GM18498 (cell line): ENCODE measurements around the gene RASA1.
"Not testable (repeated sequence)": the region's sequence is repeated elsewhere in the genome, so short reads cannot be mapped to it uniquely, and the experiment has no call there.

ENCODE experiments used
- ATAC-seq: cut with Tn5 transposase; IDR thresholded peaks from one replicate; pipeline ENCODE4 v1.9.1; 2021; ENCODE audit warnings: mild to moderate bottlenecking, moderate library complexity; ENCODE audit not compliant: unreplicated experiment

Gene RASA1

DNA sequence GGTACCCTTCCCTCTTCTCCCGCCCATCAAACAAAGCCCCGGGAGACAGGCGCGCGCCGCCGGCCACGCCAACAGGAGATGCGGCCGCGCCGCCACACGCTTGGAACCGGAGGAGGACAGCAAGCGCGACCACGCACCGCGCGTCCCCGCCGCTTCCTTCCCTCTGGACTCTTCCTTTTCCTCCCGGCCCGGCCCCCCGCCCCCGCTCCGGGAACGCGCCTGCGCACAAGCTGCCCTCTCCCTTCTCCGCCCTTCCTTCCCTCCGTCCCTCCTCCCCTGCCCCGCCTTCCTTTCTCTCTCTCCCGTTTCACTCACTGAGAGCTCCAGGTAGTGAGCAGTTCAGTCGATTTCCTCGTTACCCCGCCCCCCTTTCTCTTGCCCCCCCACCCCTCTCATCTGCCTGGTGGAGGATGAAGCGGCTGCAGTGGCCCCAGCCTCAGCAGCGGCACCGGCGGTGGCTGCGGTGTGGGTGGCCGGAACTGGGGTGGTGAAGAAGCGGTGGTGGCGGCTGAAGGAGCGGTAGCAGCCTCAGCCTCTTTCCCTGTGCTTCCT is at the start of gene RASA1:
RASA1 (plus strand) TSS at position 310 of the 552 bp plus-strand sequence. CDS start 569 bp downstream, outside the sequence.
- ATAC-seq = peak; percentile 60

GRCh38 chr5:87229780-87230179 is 37.9 kb upstream of the RASA1 start:
- no peak for ATAC-seq

- ATAC-seq = peak; percentile 96
Observed at GRCh38 chr5:87231037-87231808, 36.5 kb upstream of the RASA1 start.

GRCh38 chr5:87233143-87233542 is 34.5 kb upstream of the RASA1 start:
- no peak for ATAC-seq

DNA sequence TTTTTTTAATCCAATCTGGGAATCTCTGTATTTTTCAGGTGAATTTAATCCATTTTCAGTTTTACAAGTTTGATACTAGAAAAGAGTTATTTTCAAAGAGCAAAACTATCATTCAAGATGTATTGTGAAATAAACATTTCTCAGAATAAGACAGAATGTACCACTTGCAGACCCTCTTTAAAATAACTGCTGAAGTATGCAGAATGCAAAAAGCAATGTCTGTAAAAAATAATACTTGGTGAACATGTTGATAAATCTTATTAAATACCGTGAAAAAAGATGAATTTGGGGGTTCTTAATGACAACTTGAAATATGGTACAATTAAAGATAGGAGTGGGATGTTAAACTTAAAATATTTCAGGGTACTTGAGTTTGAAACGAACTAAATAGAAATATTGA is 26.1 kb upstream of the RASA1 start:
- ATAC-seq = no peak

DNA sequence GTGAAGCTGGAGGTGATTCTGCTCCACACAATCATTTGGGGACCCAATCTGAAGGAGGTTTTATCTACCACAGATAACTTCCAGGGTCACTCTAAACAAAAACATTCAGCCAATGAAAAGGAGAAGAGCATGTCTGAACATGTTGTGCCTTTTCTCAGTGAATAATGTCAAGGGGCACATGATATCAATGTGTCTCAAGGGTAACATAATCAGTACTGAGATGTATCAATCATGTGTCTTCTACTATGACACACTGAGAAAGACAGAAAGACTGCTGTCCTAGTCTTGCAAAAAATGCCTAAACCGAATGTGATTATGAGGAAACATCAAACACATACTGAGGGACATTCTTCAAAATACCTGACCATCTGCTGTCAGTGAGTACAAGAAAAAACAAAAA is 25.4 kb upstream of the RASA1 start:
- no peak for ATAC-seq

DNA sequence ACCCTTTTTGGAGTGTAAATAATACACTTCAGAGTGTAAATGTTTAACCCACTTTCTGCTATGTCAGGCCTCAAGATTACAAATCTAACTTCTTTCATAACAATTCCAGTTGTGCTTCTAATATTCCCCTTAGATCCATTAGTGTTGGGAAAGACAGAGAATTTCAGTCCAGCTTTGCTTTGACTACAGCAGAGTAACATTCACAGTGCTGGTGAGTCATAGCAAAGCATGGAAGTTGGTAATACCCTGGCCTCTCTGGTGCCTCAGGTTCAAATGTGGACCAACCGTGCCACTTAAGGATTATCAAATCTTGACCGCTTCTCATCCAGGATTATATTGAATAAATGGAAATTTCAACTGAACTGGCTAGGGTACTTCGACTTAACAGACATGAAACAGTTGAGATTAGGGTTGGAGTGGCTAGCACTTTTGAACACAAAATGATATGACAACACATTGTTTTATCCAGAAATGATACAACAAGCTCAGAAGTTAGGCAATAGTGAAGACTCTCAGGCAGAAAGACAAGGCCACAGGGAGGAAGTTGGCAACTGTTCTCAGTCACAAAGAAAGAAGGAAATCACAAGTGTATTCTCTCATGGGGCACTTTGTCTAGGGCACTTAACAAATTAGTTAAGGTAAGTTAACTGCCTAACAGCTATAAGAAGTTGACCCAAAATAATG is 24.4 kb upstream of the RASA1 start:
- ATAC-seq = no peak

GRCh38 chr5:87245451-87245850 is 22.2 kb upstream of the RASA1 start:
- ATAC-seq = no peak

DNA sequence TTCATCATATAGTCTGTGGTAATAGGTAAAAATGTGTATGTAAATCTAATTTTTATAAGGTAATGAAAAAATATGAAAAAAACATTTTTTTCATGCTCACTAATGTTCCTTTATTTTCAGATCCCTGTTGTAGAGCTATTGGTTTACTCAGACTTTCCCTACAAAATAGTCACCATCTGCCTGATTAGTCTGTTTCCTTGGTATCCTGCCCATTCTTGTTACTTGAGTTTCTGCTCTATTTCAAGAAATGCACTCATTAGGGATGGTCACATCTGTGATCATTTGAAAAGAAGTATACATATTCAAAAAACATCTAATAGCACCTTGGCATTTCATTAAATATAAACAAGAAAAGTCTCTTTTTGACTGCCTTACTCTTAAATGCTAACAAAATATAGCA is 21.6 kb upstream of the RASA1 start:
- ATAC-seq = no peak

- no peak for ATAC-seq
Observed at GRCh38 chr5:87252283-87252605, 15.4 kb upstream of the RASA1 start.

GRCh38 chr5:87254035-87254434 is 13.6 kb upstream of the RASA1 start:
- ATAC-seq = no peak

GRCh38 chr5:87258507-87258906 is 9.2 kb upstream of the RASA1 start:
- no peak for ATAC-seq

DNA sequence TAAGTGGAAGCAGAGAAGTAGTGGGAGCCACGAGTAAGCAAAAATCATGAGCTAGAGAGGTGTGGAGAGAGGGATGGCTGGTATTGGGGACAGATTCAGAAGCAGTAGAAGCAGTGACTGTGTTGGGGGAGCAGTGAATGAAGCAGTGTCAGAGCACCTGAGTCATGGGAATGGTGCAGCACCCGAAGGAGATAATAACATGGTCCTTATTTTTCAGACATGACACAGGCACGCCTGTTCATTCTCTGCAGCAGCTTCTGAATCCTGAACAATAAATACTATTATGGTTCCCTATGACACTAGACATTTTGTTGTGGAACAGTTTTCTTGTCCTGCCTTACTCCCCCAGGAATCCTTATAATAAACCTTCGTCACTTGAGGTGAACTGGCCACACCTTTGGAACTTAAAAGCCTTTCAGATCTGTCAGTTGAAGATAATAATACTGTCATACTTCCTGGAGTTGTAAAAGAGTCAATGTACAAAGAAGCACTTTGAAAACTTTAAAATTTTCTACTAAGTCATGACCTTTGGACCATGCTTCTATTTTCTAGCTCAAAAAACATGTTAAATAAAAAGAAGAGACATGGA is 7.0 kb upstream of the RASA1 start:
- ATAC-seq = no peak

GRCh38 chr5:87263498-87263897 is 4.2 kb upstream of the RASA1 start:
- no peak for ATAC-seq

- peak; percentile 41 for ATAC-seq
Observed at GRCh38 chr5:87266914-87267573, 639 bp upstream of the RASA1 start.

GRCh38 chr5:87268126-87268969 is 665 bp downstream of the RASA1 start:
- peak; percentile 55 for ATAC-seq

GRCh38 chr5:87268970-87269377 is 1.3 kb downstream of the RASA1 start:
- no peak for ATAC-seq

DNA sequence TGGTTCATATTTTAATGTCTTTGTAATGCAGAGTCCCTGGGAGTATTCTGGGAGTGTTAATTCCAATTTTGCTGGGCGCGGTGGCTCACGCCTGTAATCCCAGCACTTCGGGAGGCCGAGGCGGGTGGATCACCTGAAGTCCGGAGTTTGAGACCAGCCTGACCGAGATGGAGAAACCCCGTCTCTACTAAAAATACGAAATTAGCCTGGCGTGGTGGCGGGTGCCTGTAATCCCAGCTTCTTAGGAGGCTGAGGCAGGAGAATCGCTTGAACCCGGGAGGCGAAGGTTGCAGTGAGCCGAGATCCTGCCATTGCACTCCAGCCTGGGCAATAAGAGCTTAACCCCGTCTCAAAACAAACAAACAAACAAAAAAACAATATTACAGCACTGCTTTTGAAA is 3.2 kb downstream of the RASA1 start:
- ATAC-seq = not testable (repeated sequence)

DNA sequence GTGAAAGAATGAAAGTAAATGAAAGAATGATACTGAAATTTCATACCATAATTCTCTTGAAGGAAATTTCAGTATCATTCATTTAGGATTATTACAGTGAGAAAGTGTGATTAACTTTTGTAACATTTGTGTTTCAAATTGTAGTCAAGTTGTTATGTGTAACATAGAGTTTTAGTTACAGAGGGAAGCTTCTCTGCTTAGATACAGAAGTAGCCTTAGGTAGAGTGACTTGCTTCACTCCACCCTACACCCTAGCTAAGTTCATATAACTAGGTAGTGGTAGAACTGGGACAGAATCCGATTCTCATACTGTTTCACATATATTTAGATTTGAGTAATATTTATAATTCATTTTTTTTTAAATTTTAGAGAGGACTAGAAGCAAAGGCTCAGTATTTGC is 9.0 kb downstream of the RASA1 start:
- ATAC-seq = no peak

DNA sequence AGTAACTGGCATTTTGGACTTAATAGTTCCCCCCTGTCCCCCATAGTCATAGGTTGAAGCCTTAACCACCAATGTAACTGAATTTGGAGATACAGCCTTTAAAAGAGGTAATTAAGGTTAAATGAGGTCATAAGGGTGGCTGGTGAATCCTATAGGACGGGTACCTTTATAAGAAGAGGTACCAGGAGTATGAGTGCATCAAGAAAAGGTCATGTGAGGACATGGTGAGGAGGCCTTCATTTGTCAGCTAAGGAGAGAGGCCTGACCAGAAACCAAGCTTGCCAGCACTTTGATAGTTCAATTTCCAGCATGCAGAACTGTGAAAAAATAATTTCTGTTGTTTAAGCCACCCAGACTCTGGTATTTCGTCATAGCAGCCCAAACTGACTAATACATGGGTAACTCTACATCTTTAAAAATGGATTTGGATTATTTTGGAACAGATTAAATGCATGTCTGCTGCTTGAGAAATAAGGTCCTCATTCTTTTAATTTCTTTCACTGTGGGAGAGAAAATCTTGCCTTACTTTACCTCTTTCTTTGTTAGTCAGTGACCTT is 9.7 kb downstream of the RASA1 start:
- ATAC-seq = no peak
